Activated CD4-positive, alpha-beta T cell treated with anti-CD3 and anti-CD28 coated beads, Interleukin-2, amount 50 U/mL, for 24 hours (primary cell): ENCODE data around the gene MAMSTR.
"Not testable (repeated sequence)": the region's sequence is repeated elsewhere in the genome, so short reads cannot be mapped to it uniquely, and the experiment has no call there.

ENCODE experiments used
- DNase-seq, 2 donors: peaks; one replicate each; pipeline ENCODE4 v3.0.0-alpha.2; 2020; ENCODE audit warnings: low read depth in 1 of 2, low spot score in 1 of 2

Gene MAMSTR

GRCh38 chr19:48720613-48721296, 1.2 kb upstream of the MAMSTR start:
- peak; percentile 75 to 93 for DNase-seq

DNA sequence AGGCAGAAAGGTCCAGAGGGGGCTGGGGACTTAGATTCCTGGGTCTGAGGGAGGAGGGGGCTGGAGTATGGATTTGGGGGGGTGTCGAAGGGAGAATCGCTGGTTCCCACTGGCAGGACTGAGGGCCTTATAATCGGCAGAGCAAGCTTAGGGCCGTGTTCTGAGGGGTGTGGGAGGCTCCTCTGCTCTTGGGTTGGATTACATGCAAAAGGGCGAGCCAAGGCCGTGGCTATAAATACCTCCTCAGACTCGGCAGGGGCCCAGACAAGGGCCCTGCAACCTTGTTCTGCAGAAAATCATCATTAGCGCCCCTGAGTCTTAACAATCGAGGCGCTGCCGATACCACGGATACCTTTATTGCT, 707 bp upstream of the MAMSTR start:
- DNase-seq, result no peak

DNA sequence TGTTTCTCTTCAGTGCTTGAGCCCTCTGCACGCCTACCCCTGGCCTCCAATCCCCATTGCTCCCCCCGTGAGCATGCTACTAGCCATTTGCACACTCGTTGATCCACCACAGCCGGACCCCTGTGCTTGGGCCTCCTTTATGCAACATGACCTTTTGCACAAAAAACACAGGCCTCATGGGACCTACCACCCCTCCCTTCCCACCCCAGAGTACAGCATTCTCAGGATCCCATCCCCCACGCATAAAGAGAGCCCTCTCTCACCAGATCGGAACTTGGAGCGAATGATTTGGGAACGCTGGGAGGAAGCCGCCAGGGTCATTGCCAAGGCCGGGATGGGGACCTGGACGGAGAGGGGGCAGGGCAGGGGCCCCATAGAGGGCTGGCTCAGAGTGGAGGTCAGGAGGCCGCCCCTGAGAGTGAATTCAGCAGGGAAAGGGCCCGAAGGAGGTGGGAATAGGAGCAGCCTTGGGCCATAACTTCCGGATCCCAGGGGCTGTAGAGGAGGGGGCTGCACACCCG, 754 bp downstream of the MAMSTR start:
- no peak for DNase-seq

GRCh38 chr19:48718106-48718505, 1.4 kb downstream of the MAMSTR start:
- not testable (repeated sequence) for DNase-seq

- DNase-seq, result no peak
Measured at GRCh38 chr19:48716562-48717291, 2.8 kb downstream of the MAMSTR start.

DNA sequence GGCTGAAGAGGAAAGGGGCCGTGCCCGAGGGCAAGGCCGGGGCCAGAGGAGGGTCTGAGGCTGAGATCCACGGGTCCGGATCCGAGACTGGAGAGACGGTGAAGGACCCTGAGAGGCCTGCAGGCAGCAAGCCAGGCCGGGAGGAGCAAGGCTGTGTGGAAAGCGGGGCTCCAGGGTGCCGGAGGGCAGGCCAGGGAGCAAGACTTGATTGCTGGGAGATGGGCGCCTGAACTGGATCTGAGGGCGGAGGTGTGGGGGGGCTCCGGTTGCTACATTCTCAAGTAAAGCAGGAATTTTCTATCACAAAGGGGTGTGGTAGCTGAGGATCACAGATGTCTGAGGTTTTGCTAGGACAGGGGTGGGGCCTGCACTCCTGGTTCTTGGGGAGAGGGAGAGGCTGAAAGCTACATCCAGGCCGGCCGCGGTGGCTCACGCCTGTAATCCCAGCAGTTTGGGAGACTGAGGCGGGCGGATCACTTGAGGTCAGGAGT, 3.8 kb downstream of the MAMSTR start:
- no peak for DNase-seq

GRCh38 chr19:48714759-48715675, 4.5 kb downstream of the MAMSTR start:
- DNase-seq, result no peak

DNA sequence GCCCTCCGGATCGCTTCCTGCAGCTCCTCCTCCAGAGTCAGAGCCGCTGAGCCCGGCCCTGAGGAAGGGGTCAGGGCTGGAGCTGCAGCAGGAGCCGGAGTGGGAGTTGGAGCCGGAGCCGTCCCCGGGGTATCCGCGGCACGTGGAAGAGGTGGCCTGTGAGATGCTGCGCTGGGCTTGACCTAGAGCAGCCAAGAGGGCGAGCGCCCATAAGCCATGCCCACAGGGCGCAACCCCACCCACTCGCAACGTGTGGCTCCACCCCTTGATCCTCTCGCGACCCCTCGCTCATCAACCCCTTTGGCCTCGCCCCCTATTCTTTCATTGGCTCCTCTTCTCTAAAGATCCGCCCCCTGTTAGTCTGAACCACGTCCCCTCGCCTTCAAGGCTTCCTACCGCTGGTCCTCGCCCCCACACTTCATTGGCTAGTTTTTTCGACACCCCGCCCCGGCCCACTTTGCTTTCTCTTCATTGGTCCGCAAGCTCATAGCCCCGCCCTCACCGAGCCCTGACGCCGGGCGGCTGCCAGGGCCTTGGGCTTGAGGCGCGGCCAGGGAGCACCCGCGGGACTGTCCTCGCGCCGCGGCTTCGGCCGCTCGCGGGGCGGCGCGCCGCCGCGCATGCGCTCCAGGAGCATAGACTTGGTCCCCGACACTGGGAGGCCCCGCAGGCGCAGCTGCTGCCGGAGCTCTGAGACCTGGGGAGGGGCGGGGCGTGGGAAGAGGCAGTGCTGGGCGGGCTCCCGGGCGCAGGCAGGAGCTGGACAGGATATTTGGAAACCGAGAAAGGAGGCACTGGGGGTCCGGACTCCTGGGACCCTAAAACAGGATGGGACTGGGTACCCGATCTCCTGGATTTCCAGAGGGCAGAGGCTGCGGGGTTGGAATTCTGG, 5.4 kb downstream of the MAMSTR start:
- peak; percentile 92 to 96 for DNase-seq

DNA sequence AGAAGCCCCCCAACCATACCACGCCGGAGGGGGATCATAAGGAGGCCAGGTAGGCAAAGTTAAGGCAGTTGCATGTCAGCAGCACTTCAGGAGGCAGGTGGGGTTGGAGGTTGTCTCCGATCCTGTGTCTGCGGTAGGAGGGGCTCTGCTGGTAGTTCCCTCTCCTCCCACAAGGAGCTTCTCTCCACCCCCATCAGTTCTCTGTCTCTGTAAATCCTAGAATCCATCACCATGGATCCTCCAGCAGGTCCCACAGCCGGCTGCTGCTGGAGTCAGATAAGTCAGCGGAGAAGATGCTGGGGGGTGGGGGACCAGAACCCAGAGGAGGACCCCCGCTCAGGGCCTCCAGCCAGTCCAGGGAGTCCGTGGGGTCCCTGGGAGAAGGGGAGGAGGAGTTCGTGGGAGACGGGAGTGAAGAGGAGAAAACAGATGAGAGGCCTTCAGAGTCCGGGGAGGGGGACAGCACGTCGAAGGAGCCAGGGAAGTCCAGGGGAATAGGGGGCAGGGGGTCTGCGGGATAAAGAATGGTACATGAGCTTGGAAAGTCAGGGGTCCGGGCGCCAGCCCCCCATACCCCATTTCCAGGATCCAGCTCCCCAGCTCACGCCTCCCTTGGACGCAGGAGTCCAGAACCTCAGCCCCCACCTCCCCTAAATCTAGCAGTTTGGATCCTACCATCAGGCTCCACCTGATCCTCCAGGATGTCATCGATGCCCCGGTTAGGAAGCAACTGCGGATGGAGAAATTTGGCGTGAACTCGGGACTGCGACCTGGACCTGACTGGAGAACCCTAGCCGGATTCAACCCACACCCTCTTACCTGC, 6.3 kb downstream of the MAMSTR start:
- DNase-seq, result no peak

DNA sequence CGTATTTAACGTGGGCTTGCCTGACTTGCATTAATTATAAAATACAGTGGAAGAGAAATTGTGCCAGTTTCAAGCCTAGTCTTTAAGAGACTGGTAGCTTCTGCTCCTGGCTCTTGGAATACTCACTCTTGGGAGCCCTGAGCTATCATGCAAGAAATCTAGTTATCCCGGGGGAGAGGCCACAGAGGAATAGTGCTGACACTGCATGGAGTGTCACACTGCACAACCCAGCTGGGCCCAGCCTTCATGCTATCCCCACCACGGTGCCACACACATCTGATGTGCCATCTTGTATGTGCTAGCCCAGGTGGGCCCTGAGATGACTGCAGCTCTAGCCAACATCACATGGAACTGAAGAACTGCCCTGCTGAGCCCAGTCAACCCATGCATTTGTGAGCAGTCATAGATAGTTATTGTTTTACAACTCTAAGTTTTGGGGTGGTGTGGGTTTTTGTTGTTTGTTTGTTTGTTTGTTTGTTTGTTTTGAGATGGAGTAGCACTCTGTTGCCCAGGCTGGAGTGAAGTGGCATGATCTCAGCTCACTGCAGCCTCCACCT, 8.3 kb downstream of the MAMSTR start:
- DNase-seq, result no peak

DNA sequence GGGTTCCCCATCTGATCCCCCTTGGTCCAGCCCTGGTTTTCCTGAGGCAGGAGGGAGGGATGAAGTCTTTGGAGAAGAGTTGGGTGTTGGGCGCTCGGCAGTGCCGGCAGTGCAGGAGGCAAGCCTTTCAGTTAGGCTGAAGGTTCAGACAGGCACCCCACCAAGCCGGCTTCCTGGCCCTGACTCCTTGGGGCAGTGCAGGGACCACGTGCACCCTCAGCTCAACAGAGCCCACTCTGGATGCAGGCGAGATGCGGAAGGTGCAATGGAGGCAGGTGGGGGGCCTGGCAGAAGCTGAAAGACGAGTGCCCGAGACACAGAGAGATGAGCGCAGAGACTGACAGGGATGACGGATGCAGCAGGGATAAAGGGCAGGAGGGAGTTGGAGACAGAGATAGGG, 11.1 kb downstream of the MAMSTR start:
- no peak for DNase-seq

DNA sequence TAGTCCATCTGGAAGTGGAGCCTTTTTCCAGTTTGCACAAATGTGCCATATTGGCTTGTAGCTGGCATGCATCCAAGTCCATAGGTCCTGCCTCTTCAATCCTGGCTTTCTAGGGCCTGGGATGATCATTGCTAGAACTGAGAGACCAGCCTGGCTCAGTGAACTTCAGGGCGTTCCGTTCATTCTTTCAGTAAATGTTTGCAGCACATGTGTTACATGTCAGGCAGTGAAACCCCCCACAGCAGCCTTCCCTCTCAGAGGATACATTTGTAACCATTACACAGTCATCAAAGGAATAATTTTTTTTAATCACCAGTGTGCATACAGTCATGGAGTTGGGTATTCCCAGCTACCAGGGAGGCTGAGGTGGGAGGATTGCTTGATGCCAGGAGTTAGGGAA, 14.1 kb downstream of the MAMSTR start:
- DNase-seq, result no peak

GRCh38 chr19:48703316-48703715, 16.2 kb downstream of the MAMSTR start:
- no peak for DNase-seq

DNA sequence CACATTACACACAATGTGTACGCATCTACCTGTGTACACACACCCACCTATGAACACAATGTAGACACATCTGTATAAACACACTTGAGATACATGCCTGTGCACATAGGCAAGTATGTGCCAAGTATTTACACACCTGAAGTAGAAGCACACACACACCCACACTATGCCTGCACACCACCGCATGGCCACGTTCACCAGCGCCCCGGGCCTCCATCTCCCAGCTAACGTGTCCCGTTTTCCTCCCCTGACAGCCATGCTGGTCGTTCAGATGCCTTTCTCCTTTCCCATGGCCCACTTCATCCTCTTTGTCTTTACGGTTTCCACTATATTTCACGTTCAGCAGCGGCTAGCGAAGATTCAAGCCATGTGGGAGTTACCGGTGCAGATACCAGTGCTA, 16.8 kb downstream of the MAMSTR start:
- DNase-seq, result no peak

GRCh38 chr19:48698046-48698445, 21.5 kb downstream of the MAMSTR start:
- DNase-seq, result no peak

DNA sequence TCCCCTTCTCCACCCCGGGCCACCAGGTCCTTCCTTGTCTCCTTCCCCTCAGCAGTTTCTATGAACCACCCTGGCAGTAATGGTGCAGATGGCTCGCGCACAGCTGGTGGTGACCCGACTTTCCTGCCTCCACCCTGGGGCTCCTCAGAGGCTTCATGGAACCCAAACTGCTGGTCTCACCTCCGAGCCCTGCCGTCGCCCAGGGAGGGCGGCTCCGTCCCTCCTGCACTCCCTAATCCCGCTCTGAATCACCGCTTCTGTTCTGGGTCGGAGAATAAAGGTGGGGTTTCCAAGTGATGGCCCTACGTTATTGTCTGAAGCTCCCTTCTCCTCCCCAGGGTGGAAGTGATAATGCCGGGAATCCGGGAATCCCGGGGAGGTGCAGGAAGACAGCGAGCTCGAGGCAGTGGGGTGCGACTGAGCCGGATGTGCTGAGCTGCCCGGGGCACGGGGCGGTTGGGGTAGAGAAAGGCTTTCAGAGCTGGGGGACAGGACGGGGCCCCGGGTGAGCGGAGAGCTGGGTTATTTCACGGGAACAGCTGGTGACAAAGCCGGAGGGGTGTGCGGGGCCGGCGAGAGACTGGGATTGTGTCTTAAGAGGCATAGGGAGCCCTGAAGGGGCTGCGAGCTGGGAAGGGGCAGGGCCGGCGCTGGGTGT, 23.0 kb downstream of the MAMSTR start:
- no peak for DNase-seq

DNA sequence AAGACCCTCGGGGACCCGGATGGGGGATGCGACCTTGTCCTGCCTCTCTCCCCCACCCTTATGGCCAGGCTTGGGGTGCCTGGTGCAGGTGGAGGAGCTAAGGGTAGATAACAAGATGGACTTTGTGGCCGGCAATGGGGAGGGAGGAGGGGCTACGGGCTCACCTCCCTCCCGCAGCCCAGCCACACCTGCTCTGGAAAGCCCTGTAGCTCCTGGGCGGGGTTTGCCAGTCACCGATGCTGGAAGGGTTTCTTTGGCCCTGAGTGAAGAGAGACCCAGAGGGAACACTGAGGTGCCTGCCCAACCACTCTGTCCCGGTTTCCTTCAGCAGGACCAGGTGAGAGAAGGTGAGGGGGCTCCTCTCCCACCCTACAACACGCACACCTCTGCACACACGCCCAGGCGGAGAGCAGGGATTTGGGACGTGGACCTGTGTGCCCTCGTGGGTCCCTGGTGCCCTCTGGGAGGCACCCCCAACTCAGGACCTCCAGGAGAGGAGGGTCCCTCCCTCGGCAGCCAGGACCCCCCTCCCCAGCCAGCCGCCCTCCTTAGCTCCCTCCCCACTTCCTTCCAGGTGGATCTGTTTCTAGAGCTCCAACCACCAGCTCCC, 23.7 kb downstream of the MAMSTR start, which contains the start of gene FUT2:
Gene FUT2, plus strand, starts transcription at position 229 of the 610 bp plus-strand sequence. CDS start 6,986 bp downstream, outside the sequence.
- no peak for DNase-seq

DNA sequence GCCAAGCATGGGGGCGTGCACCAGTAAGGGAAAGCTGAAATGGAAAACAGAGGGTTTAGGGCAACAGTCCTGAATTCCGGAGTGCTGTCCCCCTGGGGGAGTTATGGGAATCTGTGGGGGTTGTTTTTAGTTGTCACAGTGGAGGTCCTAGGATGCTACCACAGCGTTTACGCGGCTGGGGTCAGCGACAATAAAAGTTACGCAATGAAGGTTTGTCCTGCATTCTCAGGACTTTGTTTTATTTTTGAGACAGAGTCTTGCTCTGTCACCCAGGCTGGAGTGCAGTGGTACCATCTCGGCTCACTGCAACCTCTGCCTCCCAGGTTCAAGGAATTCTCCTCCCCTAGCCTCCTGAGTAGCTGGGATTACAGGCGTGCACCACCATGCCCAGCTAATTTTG, 25.9 kb downstream of the MAMSTR start:
- DNase-seq, result not testable (repeated sequence)
